Astrocyte of the spinal cord (primary cell): Measurements from ENCODE around the gene DIP2A.

Experiments
- DNase-seq: peaks from one replicate; pipeline ENCODE4 v3.0.0; 2011; ENCODE audit warnings: low read depth, low spot score
- H3K4me3 ChIP-seq: 2 replicates; pipeline ENCODE4 v1.5.1; 2011; ENCODE audit warnings: low read depth, mild to moderate bottlenecking, low read length, moderate library complexity
- CTCF ChIP-seq: IDR thresholded peaks from 2 replicates; pipeline ENCODE4 v1.5.1; 2012; ENCODE audit warnings: low read depth, mild to moderate bottlenecking, low read length, inconsistent platforms
- in situ Hi-C: cut with HindIII; loops from 2 replicates; pipeline ENCODE4 v1.10.0; 2017; ENCODE audit warnings: low sequenced_read_pairs

DIP2A gene

GRCh38 chr21:46458315-46459023, at the start of gene DIP2A:
Gene DIP2A, plus strand, starts transcription at chr21:46458891. Its CDS starts 241 bp downstream, at chr21:46459132.
- peak within 1 kb of the TSS; percentile 83 for H3K4me3 ChIP-seq
- peak; percentile 98 for DNase-seq
- TF ChIP-seq CTCF: no peak
- in situ Hi-C loops: no loop called here

- in situ Hi-C loops: no loop called here
- no peak overlapping the region for H3K4me3 ChIP-seq
- DNase-seq: no peak
- TF ChIP-seq CTCF: no peak
Measured at GRCh38 chr21:46409641-46410406, 48.9 kb upstream of the DIP2A start.

DNA sequence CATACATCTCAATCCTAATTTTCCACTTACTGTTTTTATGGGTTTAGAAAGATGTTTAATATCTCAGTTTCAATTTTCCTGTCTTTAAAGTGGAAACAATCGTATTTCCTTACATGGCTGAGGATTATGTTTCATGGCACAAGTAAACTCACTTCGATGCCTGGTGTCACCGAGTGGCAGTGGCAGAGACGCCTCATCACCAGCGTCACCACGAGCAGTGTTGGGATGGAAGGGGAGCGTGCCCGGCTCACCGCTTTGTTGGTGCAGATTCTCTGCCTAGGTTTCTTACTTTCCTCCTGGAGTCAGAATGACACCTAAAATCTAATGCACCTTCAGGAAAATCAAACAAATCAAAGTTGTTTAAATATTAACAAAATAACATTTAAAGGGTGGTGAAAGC, 48.2 kb upstream of the DIP2A start:
- DNase-seq: no peak
- in situ Hi-C loops: no loop called here
- TF ChIP-seq CTCF: no peak
- no peak overlapping the region for H3K4me3 ChIP-seq

DNA sequence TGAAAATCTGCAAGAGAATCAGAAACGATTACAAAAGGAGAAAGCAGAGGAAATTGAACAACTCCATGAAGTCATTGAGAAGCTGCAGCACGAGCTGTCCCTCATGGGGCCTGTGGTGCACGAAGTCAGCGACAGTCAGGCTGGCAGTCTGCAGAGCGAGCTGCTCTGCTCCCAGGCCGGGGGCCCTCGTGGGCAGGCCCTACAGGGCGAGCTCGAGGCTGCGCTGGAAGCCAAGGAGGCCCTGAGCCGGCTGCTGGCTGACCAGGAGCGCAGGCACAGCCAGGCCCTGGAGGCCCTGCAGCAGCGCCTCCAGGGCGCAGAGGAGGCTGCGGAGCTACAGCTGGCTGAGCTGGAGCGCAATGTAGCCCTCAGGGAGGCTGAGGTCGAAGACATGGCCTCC, 47.5 kb upstream of the DIP2A start:
- no peak overlapping the region for H3K4me3 ChIP-seq
- in situ Hi-C loops: no loop called here
- no peak for TF ChIP-seq CTCF
- DNase-seq: no peak

- TF ChIP-seq CTCF: no peak
- H3K4me3 ChIP-seq: no peak overlapping the region
- no peak for DNase-seq
- in situ Hi-C loops: no loop called here
Measured at GRCh38 chr21:46411691-46412090, 47.0 kb upstream of the DIP2A start.

DNA sequence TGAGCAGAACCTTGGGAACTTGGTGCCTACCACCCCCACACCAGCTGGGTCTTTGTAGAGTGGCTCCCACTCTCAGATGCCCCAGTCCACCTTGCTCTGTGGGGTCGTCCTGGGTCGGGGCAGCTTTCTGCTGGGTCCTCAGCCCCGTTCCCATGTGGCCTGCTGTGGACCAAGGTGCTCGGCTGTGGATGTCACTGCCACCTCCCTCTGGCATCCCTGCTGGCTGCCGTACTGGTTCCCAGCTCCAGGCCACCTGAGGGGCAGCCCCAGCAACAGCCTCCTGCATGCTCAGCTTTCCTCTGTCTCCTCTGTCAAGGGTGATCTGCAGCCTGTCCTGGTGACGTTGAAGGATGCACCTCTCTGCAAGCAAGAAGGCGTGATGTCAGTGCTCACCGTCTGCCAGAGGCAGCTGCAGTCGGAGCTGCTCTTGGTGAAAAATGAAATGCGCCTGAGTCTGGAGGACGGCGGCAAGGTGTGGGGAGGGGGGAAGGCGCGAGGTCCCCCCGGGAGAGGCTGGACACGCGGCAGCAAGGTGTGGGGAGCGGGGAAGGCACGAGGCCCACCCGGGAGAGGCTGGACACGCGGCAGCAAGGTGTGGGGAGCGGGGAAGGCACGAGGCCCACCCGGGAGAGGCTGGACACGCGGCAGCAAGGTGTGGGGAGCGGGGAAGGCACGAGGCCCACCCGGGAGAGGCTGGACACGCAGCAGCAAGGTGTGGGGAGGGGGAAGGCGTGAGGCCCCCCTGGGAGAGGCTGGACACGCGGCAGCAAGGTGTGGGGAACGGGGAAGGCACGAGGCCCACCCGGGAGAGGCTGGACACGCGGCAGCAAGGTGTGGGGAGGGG, 45.9 kb upstream of the DIP2A start:
- in situ Hi-C loops: no loop called here
- DNase-seq: no peak
- no peak for TF ChIP-seq CTCF
- no peak overlapping the region for H3K4me3 ChIP-seq
